Natural killer cell (primary cell): Measurements from ENCODE around the gene HSD11B1. TPM values are rescaled to one million over a fixed set of nuclear protein-coding genes. Genes with fewer than 3 reads are reported as not detected.

ENCODE experiments used
- ATAC-seq, 3 donors: fragments of 150-1000 bp in 2 of 3; fragments of 200-7000 bp in 1 of 3; cut with Tn5 transposase; 1 replicate in 1 of 3; 2 replicates in 2 of 3; pipeline ENCODE4 v1.10.0; 2021; ENCODE audit warnings: mild to moderate bottlenecking in 2 of 3, moderate library complexity in 2 of 3
- DNase-seq, 2 donors: peaks; one replicate each; pipeline versions ENCODE4 v3.0.0 to v3.0.0-alpha.2; 2013 to 2021; ENCODE audit warnings: mixed read lengths in 1 of 2
- H3K27ac ChIP-seq: one replicate; pipeline ENCODE4 v1.5.1; 2013; ENCODE audit warnings: mild to moderate bottlenecking, low read length
- H3K27me3 ChIP-seq: one replicate; pipeline ENCODE4 v1.6.1; 2013; ENCODE audit warnings: low read length; ENCODE audit not compliant: control insufficient read depth, insufficient read depth
- H3K36me3 ChIP-seq: one replicate; pipeline ENCODE4 v1.6.1; 2013; ENCODE audit warnings: low read length; ENCODE audit not compliant: control insufficient read depth, insufficient read depth
- H3K4me1 ChIP-seq: one replicate; pipeline ENCODE4 v1.6.1; 2013; ENCODE audit warnings: low read length; ENCODE audit not compliant: control insufficient read depth, insufficient read depth
- H3K4me3 ChIP-seq: one replicate; pipeline ENCODE4 v1.5.1; 2013; ENCODE audit warnings: low read length
- H3K9me3 ChIP-seq: one replicate; pipeline ENCODE4 v1.6.1; 2013; ENCODE audit warnings: low read length; ENCODE audit not compliant: control insufficient read depth, insufficient read depth
- H3K27ac Mint-ChIP-seq, 2 donors: one replicate each; pipeline ENCODE4 v1.8.0; 2022; ENCODE audit warnings: mild to moderate bottlenecking in 2 of 2, mixed read lengths in 2 of 2, moderate library complexity in 1 of 2
- H3K27me3 Mint-ChIP-seq, 2 donors: one replicate each; pipeline ENCODE4 v1.8.0; 2022; ENCODE audit warnings: low read depth in 2 of 2, mixed read lengths in 2 of 2
- H3K36me3 Mint-ChIP-seq: one replicate; pipeline ENCODE4 v1.8.0; 2022; ENCODE audit warnings: mixed read lengths
- H3K4me1 Mint-ChIP-seq, 2 donors: one replicate each; pipeline ENCODE4 v1.8.0; 2022; ENCODE audit warnings: mixed read lengths in 2 of 2
- H3K4me3 Mint-ChIP-seq: one replicate; pipeline ENCODE4 v1.8.0; 2022; ENCODE audit warnings: mild to moderate bottlenecking, moderate library complexity, mixed read lengths
- H3K9me3 Mint-ChIP-seq, 2 donors: one replicate each; pipeline ENCODE4 v1.8.0; 2022; ENCODE audit warnings: mixed read lengths in 2 of 2
- WGBS: methylation state at CpG from one replicate; pipeline ENCODE4 v1.1.7; 2013; ENCODE audit warnings: missing lambda C conversion rate; ENCODE audit not compliant: insufficient coverage; 5-methylcytosine and 5-hydroxymethylcytosine counted together
- intact Hi-C: fragments of 100-400 bp; cut with micrococcal nuclease; formaldehyde crosslinking; loops from one replicate; pipeline ENCODE4 v1.14.2; 2022
- total RNA-seq, 4 donors: library from RNA; stranded (reverse); fragments of 120-200 nt in 1 of 4; gene quantifications; one replicate each; pipeline versions ENCODE4 v1.2.3 to v1.2.4, GENCODE V29; 2013 to 2022
- TF ChIP-seq, protein P1 (sequence below): fragments of 200-600 bp; IDR thresholded peaks from one replicate; pipeline ENCODE4 v1.8.0; 2022; ENCODE audit warnings: antibody characterized with exemption

HSD11B1 gene
- total RNA-seq, 3 donors from 2014 or later (not counting 1 experiment from before 2014, with no cell fraction given), result not detected

DNA sequence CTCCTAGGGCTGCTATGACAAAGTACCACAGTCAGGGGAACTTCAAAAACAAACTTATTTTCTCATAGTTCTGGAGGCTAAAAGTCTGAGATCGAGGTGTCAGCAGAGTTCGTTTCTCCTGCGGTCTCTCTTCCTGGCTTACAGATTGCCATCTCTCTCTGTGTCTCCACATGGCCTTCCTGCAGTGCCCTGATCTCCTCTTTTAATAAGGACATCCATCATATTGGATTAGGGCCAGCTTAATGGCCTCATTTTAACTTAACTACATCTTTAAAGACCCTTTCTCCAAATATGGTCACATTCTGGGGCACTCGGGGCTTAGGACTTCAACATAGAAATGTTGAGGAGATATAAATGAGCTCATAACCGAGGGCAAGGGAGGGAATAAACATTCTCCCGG is 67.5 kb downstream of the HSD11B1 start:
- peak overlapping the region; percentile 12 for H3K27ac ChIP-seq
- TF ChIP-seq, protein P1, sequence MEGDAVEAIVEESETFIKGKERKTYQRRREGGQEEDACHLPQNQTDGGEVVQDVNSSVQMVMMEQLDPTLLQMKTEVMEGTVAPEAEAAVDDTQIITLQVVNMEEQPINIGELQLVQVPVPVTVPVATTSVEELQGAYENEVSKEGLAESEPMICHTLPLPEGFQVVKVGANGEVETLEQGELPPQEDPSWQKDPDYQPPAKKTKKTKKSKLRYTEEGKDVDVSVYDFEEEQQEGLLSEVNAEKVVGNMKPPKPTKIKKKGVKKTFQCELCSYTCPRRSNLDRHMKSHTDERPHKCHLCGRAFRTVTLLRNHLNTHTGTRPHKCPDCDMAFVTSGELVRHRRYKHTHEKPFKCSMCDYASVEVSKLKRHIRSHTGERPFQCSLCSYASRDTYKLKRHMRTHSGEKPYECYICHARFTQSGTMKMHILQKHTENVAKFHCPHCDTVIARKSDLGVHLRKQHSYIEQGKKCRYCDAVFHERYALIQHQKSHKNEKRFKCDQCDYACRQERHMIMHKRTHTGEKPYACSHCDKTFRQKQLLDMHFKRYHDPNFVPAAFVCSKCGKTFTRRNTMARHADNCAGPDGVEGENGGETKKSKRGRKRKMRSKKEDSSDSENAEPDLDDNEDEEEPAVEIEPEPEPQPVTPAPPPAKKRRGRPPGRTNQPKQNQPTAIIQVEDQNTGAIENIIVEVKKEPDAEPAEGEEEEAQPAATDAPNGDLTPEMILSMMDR, result no peak
- intact Hi-C loops, result no loop called here
- no peak overlapping the region for H3K4me3 ChIP-seq
- ATAC-seq, result no peak
- H3K4me1 Mint-ChIP-seq, result peaks cover 26 to 40% of the 10 kb centered on the region in 2 donors
- no peaks in the 10 kb centered on the region for H3K27me3 ChIP-seq
- H3K36me3 ChIP-seq, result peaks cover 54% of the 10 kb centered on the region
- no peaks in the 10 kb centered on the region for H3K27me3 Mint-ChIP-seq
- no peak overlapping the region for H3K4me3 Mint-ChIP-seq
- DNase-seq, result peak in 1 of 2 donors; percentile 16
- no peaks in the 10 kb centered on the region for H3K9me3 Mint-ChIP-seq
- peaks cover 17% of the 10 kb centered on the region for H3K36me3 Mint-ChIP-seq
- no peak overlapping the region for H3K27ac Mint-ChIP-seq
- no peaks in the 10 kb centered on the region for H3K9me3 ChIP-seq
- H3K4me1 ChIP-seq, result peaks cover 44% of the 10 kb centered on the region
- WGBS, result 42% methylated on average over 6 of the region's 6 CpGs

DNA sequence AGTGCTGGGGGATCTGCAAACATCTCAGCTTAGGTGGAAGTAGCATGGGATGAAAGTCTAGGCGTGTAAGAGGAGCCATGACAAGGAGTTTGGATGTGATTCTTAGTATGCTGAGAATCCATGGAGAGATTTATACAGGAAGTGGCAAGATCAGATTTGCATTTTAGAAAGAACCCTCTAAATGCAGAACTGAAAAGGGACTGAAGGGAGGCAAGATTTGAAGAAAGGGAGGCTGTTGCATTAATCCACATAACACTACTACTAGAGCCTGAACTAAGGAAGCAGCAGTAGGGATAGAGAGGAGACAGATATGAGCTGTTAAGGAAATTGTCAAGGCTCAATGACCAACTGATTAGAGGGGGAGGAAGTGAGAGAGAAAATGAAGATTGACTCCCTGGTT is 69.9 kb downstream of the HSD11B1 start:
- ATAC-seq (no peak), DNase-seq (no peak)
- no peak overlapping the region for H3K27ac Mint-ChIP-seq
- 81% methylated on average over 1 of the region's 1 CpG for WGBS
- no peak overlapping the region for H3K4me3 Mint-ChIP-seq
- intact Hi-C loops, result no loop called here
- no peaks in the 10 kb centered on the region for H3K27me3 Mint-ChIP-seq
- Histone ChIP-seq H3K4me3 (no peak overlapping the region), H3K9me3 (no peaks in the 10 kb centered on the region), H3K4me1 (peaks cover 31% of the 10 kb centered on the region), H3K27ac (no peak overlapping the region), H3K36me3 (peaks cover 75% of the 10 kb centered on the region), H3K27me3 (no peaks in the 10 kb centered on the region)
- no peaks in the 10 kb centered on the region for H3K9me3 Mint-ChIP-seq
- peaks cover 22 to 31% of the 10 kb centered on the region in 2 donors for H3K4me1 Mint-ChIP-seq
- TF ChIP-seq, protein P1, result no peak
- peaks cover 40% of the 10 kb centered on the region for H3K36me3 Mint-ChIP-seq

DNA sequence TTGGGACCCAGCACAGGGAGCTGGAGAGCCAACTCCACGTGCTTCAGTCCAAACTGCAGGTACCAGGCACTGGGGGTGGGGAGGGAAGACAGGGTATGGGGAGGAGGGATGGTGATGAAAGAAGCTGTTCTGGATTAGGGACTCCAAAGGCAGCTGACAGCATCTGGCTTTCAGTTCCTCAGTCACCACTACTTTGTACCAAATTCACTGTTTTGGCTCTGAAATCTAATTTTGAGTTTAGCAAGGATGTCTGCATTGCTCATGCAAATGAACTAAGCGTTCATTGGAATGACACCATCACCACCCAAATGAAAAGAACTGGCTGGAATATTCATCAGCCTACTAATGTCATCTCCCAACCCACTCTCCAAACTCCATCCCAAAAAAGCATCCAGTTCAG is 71.0 kb downstream of the HSD11B1 start:
- peaks cover 24% of the 10 kb centered on the region for H3K4me1 ChIP-seq
- H3K27ac ChIP-seq, result no peak overlapping the region
- TF ChIP-seq, protein P1, result no peak
- WGBS, result 61% methylated on average over 2 of the region's 2 CpGs
- intact Hi-C loops, result no loop called here
- peaks cover 24 to 38% of the 10 kb centered on the region in 2 donors for H3K4me1 Mint-ChIP-seq
- DNase-seq (no peak), ATAC-seq (no peak)
- no peaks in the 10 kb centered on the region for H3K9me3 Mint-ChIP-seq
- H3K4me3 Mint-ChIP-seq, result no peak overlapping the region
- no peaks in the 10 kb centered on the region for H3K27me3 Mint-ChIP-seq
- H3K27me3 ChIP-seq, result no peaks in the 10 kb centered on the region
- H3K36me3 Mint-ChIP-seq, result peaks cover 44% of the 10 kb centered on the region
- no peak overlapping the region for H3K27ac Mint-ChIP-seq
- H3K9me3 ChIP-seq, result no peaks in the 10 kb centered on the region
- peaks cover 83% of the 10 kb centered on the region for H3K36me3 ChIP-seq
- H3K4me3 ChIP-seq, result no peak overlapping the region

DNA sequence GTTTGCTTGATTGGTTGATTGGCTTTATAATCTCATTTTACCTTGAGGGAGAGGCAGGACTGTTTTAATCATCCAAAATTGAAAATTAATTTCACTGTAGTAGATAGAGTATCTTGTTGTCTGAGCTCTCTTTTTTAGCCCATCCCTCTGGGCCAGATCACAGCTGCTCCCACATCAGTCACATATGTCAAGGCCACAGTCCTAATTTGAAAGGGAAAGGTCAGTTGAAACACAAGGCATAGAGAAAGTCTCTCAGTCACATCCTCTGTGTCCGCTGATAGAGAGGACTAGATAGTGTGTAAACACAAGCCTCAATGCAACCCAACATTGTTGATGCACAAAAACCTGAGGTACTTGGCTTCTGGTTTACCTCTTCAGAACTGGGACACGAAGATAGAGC is 72.9 kb downstream of the HSD11B1 start:
- intact Hi-C loops, result no loop called here
- H3K4me3 ChIP-seq, result no peak overlapping the region
- no peaks in the 10 kb centered on the region for H3K27me3 ChIP-seq
- ATAC-seq (no peak), DNase-seq (no peak)
- 97% methylated on average over 2 of the region's 2 CpGs for WGBS
- Mint-ChIP-seq H3K4me1 (peaks cover 28 to 43% of the 10 kb centered on the region in 2 donors), H3K36me3 (peaks cover 49% of the 10 kb centered on the region), H3K9me3 (no peaks in the 10 kb centered on the region), H3K27ac (peak overlapping the region; percentile 59 to 78), H3K4me3 (no peak overlapping the region), H3K27me3 (no peaks in the 10 kb centered on the region)
- TF ChIP-seq, protein P1, result no peak
- peaks cover 97% of the 10 kb centered on the region for H3K36me3 ChIP-seq
- H3K4me1 ChIP-seq, result peaks cover 5% of the 10 kb centered on the region
- H3K9me3 ChIP-seq, result no peaks in the 10 kb centered on the region
- H3K27ac ChIP-seq, result no peak overlapping the region
